22Rv1 (cell line): Measurements from ENCODE around the gene GPD2.

Experiments used
- H3K27ac ChIP-seq: fragments of 450-650 bp; 2 replicates; pipeline ENCODE4 v1.5.1; 2017
- CTCF ChIP-seq: fragments of 450-650 bp; IDR thresholded peaks from 2 replicates; pipeline ENCODE4 v1.5.1; 2017; ENCODE audit warnings: mild to moderate bottlenecking
- ZFX ChIP-seq: fragments of 450-650 bp; IDR thresholded peaks from 2 replicates; pipeline ENCODE4 v1.6.1; 2017; ENCODE audit warnings: antibody characterized with exemption, borderline replicate concordance

GPD2 gene

GRCh38 chr2:156590085-156590739 lies 154.0 kb downstream of the GPD2 start:
- H3K27ac ChIP-seq, result no peak overlapping the region
- TF ChIP-seq ZFX (no peak), CTCF (no peak)

- H3K27ac ChIP-seq, result no peak overlapping the region
- TF ChIP-seq CTCF (no peak), ZFX (no peak)
These were observed 156.8 kb downstream of the GPD2 start for GRCh38 chr2:156592809-156593593.

GRCh38 chr2:156593594-156593921 lies 157.4 kb downstream of the GPD2 start:
- TF ChIP-seq CTCF (no peak), ZFX (no peak)
- H3K27ac ChIP-seq, result no peak overlapping the region

GRCh38 chr2:156598563-156598962 lies 162.4 kb downstream of the GPD2 start:
- TF ChIP-seq CTCF (no peak), ZFX (no peak)
- no peak overlapping the region for H3K27ac ChIP-seq

GRCh38 chr2:156600196-156600595 lies 164.0 kb downstream of the GPD2 start:
- TF ChIP-seq ZFX, result no peak
- no peak overlapping the region for H3K27ac ChIP-seq

DNA sequence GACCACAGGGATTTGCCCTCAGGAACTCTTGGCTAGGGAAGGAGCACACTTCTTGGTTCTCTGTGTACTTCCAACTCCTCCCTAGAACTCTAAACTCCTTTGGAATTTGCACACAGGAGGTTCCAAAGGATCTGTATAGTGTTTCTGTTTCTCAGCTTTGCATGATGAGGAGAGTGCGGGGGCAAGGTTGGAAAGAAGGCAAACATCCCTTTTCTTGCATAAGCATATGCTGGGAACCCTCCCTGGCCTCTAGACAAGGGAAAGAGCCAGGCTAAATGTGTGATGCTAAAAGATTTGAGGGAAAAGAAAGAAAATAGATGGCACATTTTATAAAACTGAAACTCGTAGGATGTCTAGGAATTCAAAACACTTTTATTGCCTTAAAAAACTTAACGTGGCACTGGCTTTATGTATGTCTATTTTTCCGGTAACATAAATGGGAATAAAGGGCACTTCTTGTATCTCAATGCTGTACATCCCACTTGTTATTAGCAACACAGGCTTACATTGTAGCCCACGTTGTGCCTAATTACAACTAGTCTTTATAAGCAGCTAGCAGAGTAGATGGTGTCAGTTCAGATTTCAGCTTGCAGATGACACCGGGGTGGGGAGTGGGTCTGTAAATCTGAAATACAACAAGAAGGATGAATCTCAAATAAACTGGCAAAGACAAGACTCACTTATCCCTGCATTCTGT lies 165.8 kb downstream of the GPD2 start:
- H3K27ac ChIP-seq, result no peak overlapping the region
- no peak for TF ChIP-seq CTCF
- no peak for TF ChIP-seq ZFX

DNA sequence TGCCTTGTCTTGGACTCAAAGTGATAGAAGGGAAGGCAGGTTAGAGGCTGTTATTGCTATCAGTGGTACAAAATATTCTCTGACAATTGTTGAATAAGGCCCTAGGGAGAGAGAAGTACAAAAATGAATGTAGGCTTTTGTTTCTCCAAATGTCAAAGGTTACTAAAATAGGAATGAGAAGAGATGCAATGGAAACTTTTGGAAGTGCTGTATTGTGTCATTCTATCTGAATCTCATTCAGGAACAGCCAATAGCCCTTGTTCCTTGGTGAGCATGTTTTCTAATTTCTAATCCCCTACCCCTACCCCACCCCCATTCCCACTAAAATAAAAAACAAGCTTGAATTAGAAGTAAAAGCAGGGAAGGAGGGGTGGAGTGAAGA lies 166.4 kb downstream of the GPD2 start:
- no peak overlapping the region for H3K27ac ChIP-seq
- TF ChIP-seq CTCF (no peak), ZFX (no peak)
